Measurements from ENCODE around the gene FBXL22.

FBXL22 gene

DNA sequence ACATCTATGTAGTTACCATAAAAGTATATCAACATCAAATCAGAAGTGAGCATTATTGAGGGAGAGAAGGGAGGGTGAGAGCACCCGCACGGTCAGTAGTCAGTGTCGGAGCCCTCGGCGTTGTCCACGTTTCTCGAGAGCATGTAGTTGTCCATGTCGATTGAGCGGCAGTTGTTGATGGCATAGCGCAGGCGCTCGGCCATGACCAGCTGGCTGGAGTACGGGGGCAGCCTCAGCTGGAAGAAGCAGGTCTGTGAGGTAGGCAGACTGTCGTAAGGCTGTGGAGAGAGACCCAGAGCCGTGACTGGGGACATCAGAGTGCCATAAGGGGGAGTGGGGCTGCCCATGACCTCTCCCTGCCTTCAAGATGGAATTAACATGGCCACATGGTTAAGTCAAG is 11.8 kb downstream of the FBXL22 start:
- H3K27me3 ChIP-seq (ENCODE audit: low read length), result no peaks in the 10 kb centered on the region
- TF ChIP-seq, protein P1, sequence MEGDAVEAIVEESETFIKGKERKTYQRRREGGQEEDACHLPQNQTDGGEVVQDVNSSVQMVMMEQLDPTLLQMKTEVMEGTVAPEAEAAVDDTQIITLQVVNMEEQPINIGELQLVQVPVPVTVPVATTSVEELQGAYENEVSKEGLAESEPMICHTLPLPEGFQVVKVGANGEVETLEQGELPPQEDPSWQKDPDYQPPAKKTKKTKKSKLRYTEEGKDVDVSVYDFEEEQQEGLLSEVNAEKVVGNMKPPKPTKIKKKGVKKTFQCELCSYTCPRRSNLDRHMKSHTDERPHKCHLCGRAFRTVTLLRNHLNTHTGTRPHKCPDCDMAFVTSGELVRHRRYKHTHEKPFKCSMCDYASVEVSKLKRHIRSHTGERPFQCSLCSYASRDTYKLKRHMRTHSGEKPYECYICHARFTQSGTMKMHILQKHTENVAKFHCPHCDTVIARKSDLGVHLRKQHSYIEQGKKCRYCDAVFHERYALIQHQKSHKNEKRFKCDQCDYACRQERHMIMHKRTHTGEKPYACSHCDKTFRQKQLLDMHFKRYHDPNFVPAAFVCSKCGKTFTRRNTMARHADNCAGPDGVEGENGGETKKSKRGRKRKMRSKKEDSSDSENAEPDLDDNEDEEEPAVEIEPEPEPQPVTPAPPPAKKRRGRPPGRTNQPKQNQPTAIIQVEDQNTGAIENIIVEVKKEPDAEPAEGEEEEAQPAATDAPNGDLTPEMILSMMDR (IDR thresholded peaks at IDR 0.05; ENCODE audit: insufficient read depth, low read length, poor library complexity, severe bottlenecking), result no peak
- no peak for TF ChIP-seq EZH2phosphoT487 (conservative IDR thresholded peaks at IDR 0.05; ENCODE audit: low read length)
- H3K9me3 ChIP-seq (ENCODE audit: insufficient read depth, low read length), result no peaks in the 10 kb centered on the region
- H3K4me2 ChIP-seq (ENCODE audit: low read depth, low read length, poor library complexity, severe bottlenecking), result no peak overlapping the region
- no peaks in the 10 kb centered on the region for H3K79me2 ChIP-seq (ENCODE audit: insufficient read depth, low read length)
- no peak overlapping the region for H3K9ac ChIP-seq (ENCODE audit: low read length)
- H3K27ac ChIP-seq (ENCODE audit: low read depth, low read length), result no peak overlapping the region
- H2AFZ ChIP-seq (ENCODE audit: low read depth, low read length, severe bottlenecking), result no peak overlapping the region
- no peak overlapping the region for H3K4me3 ChIP-seq (ENCODE audit: insufficient read depth, low read length, poor library complexity, severe bottlenecking)
- H3K36me3 ChIP-seq (ENCODE audit: low read length), result peaks cover 5% of the 10 kb centered on the region; the same call in 1 of the 2 replicates
- H4K20me1 ChIP-seq (ENCODE audit: low read depth, low read length), result no peaks in the 10 kb centered on the region
- H3F3A ChIP-seq (ENCODE audit: insufficient read depth), result no peaks in the 10 kb centered on the region
- no peaks in the 10 kb centered on the region for H3K9me2 ChIP-seq (replicated peaks; ENCODE audit: insufficient read depth, low read length)

DNA sequence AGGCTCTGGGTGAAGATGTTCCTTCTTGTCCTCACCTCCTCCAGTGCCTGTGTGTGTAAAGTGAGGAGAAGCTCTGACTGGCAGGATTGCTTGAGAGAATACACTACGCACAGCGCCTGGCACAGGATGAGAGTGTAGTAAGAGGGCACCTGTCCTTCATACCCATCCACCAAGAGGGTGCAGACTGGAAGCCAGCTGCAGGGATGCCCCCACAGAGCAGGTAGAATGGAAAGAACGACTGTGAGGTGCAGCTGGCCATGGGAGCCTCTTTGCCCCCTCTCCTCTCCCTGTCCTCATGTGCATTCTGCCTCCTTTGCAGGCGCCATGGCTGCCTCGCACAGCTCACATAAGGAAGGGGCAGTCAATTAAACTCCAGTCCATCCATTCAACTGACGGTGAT is 12.3 kb downstream of the FBXL22 start:
- Histone ChIP-seq H3K4me2 (ENCODE audit: low read depth, low read length, poor library complexity, severe bottlenecking) (no peak overlapping the region), H3K79me2 (ENCODE audit: insufficient read depth, low read length) (no peaks in the 10 kb centered on the region), H3K27me3 (ENCODE audit: low read length) (no peaks in the 10 kb centered on the region), H3K27ac (ENCODE audit: low read depth, low read length) (no peak overlapping the region), H3K9me3 (ENCODE audit: insufficient read depth, low read length) (no peaks in the 10 kb centered on the region), H2AFZ (ENCODE audit: low read depth, low read length, severe bottlenecking) (no peak overlapping the region), H3F3A (ENCODE audit: insufficient read depth) (no peaks in the 10 kb centered on the region), H3K4me3 (ENCODE audit: insufficient read depth, low read length, poor library complexity, severe bottlenecking) (no peak overlapping the region), H3K36me3 (ENCODE audit: low read length) (peaks cover 5% of the 10 kb centered on the region; the same call in 1 of the 2 replicates), H4K20me1 (ENCODE audit: low read depth, low read length) (no peaks in the 10 kb centered on the region), H3K9ac (ENCODE audit: low read length) (no peak overlapping the region), H3K9me2 (replicated peaks; ENCODE audit: insufficient read depth, low read length) (no peaks in the 10 kb centered on the region)
- TF ChIP-seq, protein P1 (IDR thresholded peaks at IDR 0.05; ENCODE audit: insufficient read depth, low read length, poor library complexity, severe bottlenecking), result no peak
- no peak for TF ChIP-seq EZH2phosphoT487 (conservative IDR thresholded peaks at IDR 0.05; ENCODE audit: low read length)

DNA sequence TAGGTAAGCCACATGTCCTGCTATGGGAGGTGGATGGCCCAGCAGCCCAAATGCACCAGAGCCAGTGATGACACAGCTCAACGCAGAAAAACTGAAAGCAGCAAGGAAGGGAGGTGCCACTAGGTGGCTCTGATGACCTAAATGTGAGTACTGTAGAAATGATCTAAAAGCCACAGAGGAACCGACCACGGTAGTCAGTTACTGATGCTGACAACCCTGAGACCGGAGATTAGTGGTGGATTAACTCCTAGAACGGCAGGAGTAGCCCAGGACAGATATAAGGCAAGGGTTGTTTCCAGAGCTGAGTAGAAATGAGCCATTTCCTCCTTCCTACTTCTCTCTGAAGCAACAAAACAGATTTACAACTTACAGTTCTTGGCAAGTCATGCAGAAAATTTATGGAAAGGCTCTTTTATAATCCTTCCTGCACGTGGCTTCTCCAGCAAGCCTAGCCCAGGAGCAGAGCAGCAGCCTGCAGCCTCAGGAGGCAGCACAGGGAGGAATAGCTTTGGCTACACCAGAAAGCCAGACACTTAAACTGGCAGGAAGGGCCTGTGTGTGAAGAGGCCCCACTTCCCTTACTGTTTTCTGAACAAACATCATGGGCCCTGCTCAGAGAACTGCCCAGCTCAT is 13.1 kb downstream of the FBXL22 start:
- Histone ChIP-seq H3K27ac (ENCODE audit: low read depth, low read length) (peak overlapping the region; percentile 9; the same call in 1 of the 2 replicates), H3K4me3 (ENCODE audit: insufficient read depth, low read length, poor library complexity, severe bottlenecking) (no peak overlapping the region), H3K36me3 (ENCODE audit: low read length) (peaks cover 5% of the 10 kb centered on the region; the same call in 1 of the 2 replicates)

More for the DNA sequence above, 13.1 kb downstream of the FBXL22 start:
- H3K9ac ChIP-seq (ENCODE audit: low read length), result peak overlapping the region; percentile 15
- H3F3A ChIP-seq (ENCODE audit: insufficient read depth), result no peaks in the 10 kb centered on the region
- peak overlapping the region; percentile 4 for H2AFZ ChIP-seq (ENCODE audit: low read depth, low read length, severe bottlenecking)
- no peaks in the 10 kb centered on the region for H3K79me2 ChIP-seq (ENCODE audit: insufficient read depth, low read length)
- no peak overlapping the region for H3K4me2 ChIP-seq (ENCODE audit: low read depth, low read length, poor library complexity, severe bottlenecking)
- no peaks in the 10 kb centered on the region for H3K9me2 ChIP-seq (replicated peaks; ENCODE audit: insufficient read depth, low read length)
- no peaks in the 10 kb centered on the region for H4K20me1 ChIP-seq (ENCODE audit: low read depth, low read length)
- H3K27me3 ChIP-seq (ENCODE audit: low read length), result no peaks in the 10 kb centered on the region
- H3K9me3 ChIP-seq (ENCODE audit: insufficient read depth, low read length), result no peaks in the 10 kb centered on the region
- TF ChIP-seq, protein P1 (IDR thresholded peaks at IDR 0.05; ENCODE audit: insufficient read depth, low read length, poor library complexity, severe bottlenecking), result peak; percentile 87
- no peak for TF ChIP-seq EZH2phosphoT487 (conservative IDR thresholded peaks at IDR 0.05; ENCODE audit: low read length)

Data from SU-DHL-6 (cell line).